Astrocyte of the cerebellum (primary cell): ENCODE results near the gene IFNE.

ENCODE experiments used
- DNase-seq: peaks from one replicate; pipeline ENCODE4 v3.0.0-alpha.2; 2011; ENCODE audit warnings: low read depth
- H3K4me3 ChIP-seq: 2 replicates; pipeline ENCODE4 v1.5.1; 2011; ENCODE audit warnings: mild to moderate bottlenecking, low read depth, low read length, moderate library complexity
- CTCF ChIP-seq: IDR thresholded peaks from 2 replicates; pipeline ENCODE4 v1.5.1; 2012; ENCODE audit warnings: low read length, low read depth, moderate library complexity, mild to moderate bottlenecking; ENCODE audit errors: missing control alignments
- in situ Hi-C: cut with HindIII; loops from 2 replicates; pipeline ENCODE4 v1.10.0; 2017; ENCODE audit warnings: low sequenced_read_pairs

The IFNE gene

GRCh38 chr9:21470126-21470525 is 12.0 kb downstream of the IFNE start:
- no peak for DNase-seq
- in situ Hi-C loops: loop anchor here (25.0 kb wide), 1 partner anchor 317 kb away; no protein-coding TSS in a partner anchor
- H3K4me3 ChIP-seq: no peak overlapping the region
- TF ChIP-seq CTCF: no peak

- peak; percentile 56 for TF ChIP-seq CTCF
- peak; percentile 62 for DNase-seq
- no peak overlapping the region for H3K4me3 ChIP-seq
- in situ Hi-C loops: loop anchor here (5.0 to 25.0 kb wide), 2 partner anchors 96 to 321 kb away; no protein-coding TSS in a partner anchor
These were observed 16.1 kb downstream of the IFNE start for GRCh38 chr9:21465859-21466518.

- H3K4me3 ChIP-seq: no peak overlapping the region
- no peak for DNase-seq
- TF ChIP-seq CTCF: no peak
- in situ Hi-C loops: loop anchor here (5.0 to 25.0 kb wide), 2 partner anchors 97 to 322 kb away; no protein-coding TSS in a partner anchor
These were observed 17.0 kb downstream of the IFNE start for GRCh38 chr9:21465138-21465537.

DNA sequence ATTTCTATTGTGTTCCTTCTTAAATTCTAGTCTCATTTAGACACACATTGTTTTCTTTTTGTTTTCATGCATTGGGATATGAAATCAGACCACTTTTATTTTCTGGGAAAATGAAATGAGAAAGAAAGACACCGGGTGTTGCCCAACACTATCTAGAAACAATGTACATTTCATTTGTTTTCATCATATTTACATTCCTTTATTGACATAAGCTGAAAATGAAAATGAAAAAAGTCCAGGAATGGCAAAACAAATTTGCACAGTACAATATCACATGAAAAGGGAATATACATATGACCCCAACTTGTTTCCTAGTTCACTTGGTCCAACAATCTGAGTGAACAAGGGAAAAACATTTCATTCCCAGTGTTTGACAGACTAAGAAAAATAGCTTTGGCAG is 20.7 kb downstream of the IFNE start:
- no peak for TF ChIP-seq CTCF
- no peak overlapping the region for H3K4me3 ChIP-seq
- in situ Hi-C loops: loop anchor here (25.0 kb wide), 1 partner anchor 326 kb away; no protein-coding TSS in a partner anchor
- no peak for DNase-seq

DNA sequence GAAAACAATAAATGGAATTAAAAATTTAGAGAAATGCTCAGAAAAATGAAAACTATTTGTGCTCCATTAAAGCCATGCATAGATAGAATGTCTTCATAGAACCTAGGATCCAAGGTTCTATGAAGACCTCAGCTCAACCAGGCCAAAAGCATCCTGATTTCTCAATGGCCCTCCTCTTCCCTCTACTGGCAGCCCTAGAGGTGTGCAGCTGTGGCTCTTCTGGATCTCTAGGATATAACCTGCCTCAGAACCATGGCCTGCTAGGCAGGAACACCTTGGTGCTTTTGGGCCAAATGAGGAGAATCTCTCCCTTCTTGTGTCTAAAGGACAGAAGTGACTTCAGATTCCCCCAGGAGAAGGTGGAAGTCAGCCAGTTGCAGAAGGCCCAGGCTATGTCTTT is 26.8 kb downstream of the IFNE start:
- no peak overlapping the region for H3K4me3 ChIP-seq
- DNase-seq: no peak
- in situ Hi-C loops: loop anchor here (25.0 kb wide), 1 partner anchor 332 kb away; no protein-coding TSS in a partner anchor
- peak; percentile 62 for TF ChIP-seq CTCF

- in situ Hi-C loops: loop anchor here (25.0 kb wide), 1 partner anchor 333 kb away; no protein-coding TSS in a partner anchor
- DNase-seq: no peak
- H3K4me3 ChIP-seq: no peak overlapping the region
- TF ChIP-seq CTCF: no peak
These were observed 28.0 kb downstream of the IFNE start for GRCh38 chr9:21454149-21454548.
